Fibroblast of upper back skin (primary cell): ENCODE results near the gene CFAP61.
"Not testable (repeated sequence)": the region's sequence is repeated elsewhere in the genome, so short reads cannot be mapped to it uniquely, and the experiment has no call there.

ENCODE experiments used
- DNase-seq: peaks from one replicate; pipeline ENCODE4 v3.0.0-alpha.2; 2013

Gene CFAP61

GRCh38 chr20:20244384-20244783 lies 192.1 kb downstream of the CFAP61 start:
- not testable (repeated sequence) for DNase-seq

- no peak for DNase-seq
Measured at GRCh38 chr20:20246996-20247633, 194.8 kb downstream of the CFAP61 start.

- no peak for DNase-seq
Measured at GRCh38 chr20:20248620-20249200, 196.4 kb downstream of the CFAP61 start.

GRCh38 chr20:20251317-20251716 lies 199.0 kb downstream of the CFAP61 start:
- no peak for DNase-seq

- DNase-seq: no peak
Measured at GRCh38 chr20:20251836-20252235, 199.5 kb downstream of the CFAP61 start.

- DNase-seq: no peak
Measured at GRCh38 chr20:20253039-20253743, 200.9 kb downstream of the CFAP61 start.

GRCh38 chr20:20253744-20254330 lies 201.5 kb downstream of the CFAP61 start:
- DNase-seq: no peak

GRCh38 chr20:20255099-20255498 lies 202.8 kb downstream of the CFAP61 start:
- no peak for DNase-seq

- DNase-seq: no peak
Measured at GRCh38 chr20:20259533-20259932, 207.2 kb downstream of the CFAP61 start.

GRCh38 chr20:20261159-20261558 lies 208.8 kb downstream of the CFAP61 start:
- DNase-seq: no peak

- no peak for DNase-seq
Measured at GRCh38 chr20:20265210-20265609, 212.9 kb downstream of the CFAP61 start.

- DNase-seq: no peak
Measured at GRCh38 chr20:20266552-20266951, 214.2 kb downstream of the CFAP61 start.

- no peak for DNase-seq
Measured at GRCh38 chr20:20267685-20268370, 215.5 kb downstream of the CFAP61 start.

GRCh38 chr20:20271271-20271670 lies 218.9 kb downstream of the CFAP61 start:
- no peak for DNase-seq

GRCh38 chr20:20272686-20273085 lies 220.4 kb downstream of the CFAP61 start:
- no peak for DNase-seq

- DNase-seq: no peak
Measured at GRCh38 chr20:20273286-20273685, 221.0 kb downstream of the CFAP61 start.

GRCh38 chr20:20274821-20275220 lies 222.5 kb downstream of the CFAP61 start:
- DNase-seq: no peak

GRCh38 chr20:20275636-20276035 lies 223.3 kb downstream of the CFAP61 start:
- no peak for DNase-seq

- no peak for DNase-seq
Measured at GRCh38 chr20:20276811-20277530, 224.6 kb downstream of the CFAP61 start.

GRCh38 chr20:20277894-20278335 lies 225.6 kb downstream of the CFAP61 start:
- DNase-seq: no peak

GRCh38 chr20:20286061-20286460 lies 233.7 kb downstream of the CFAP61 start:
- DNase-seq: no peak

- DNase-seq: no peak
Measured at GRCh38 chr20:20289331-20289730, 237.0 kb downstream of the CFAP61 start.

- DNase-seq: no peak
Measured at GRCh38 chr20:20292472-20292871, 240.1 kb downstream of the CFAP61 start.
